ENCODE data around the gene SLC25A21. TPM values are rescaled to one million over a fixed set of nuclear protein-coding genes. Genes with fewer than 3 reads are reported as not detected.

The SLC25A21 gene
- polyA plus RNA-seq, 1 experiment = 0.50 TPM

DNA sequence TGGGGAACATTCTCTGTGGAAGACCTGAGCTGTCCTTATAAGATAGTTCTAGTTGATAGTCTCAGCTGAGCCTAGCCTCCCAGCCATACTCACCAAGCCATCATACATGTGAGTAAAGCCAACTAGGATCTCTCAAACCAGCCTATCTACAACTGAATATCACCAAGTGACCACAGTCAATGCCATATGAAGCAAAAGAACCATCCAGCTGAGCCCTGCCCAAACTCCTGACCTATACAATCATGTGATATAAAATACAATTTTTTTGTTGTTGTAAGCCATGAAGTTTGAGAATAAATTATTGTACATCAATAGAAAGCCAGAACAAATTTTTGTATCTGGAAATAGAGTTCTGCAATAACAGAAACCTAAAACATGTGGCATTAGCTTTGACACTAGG is 118.3 kb downstream of the SLC25A21 start:
- ChIA-PET CTCF (no interaction called here), POLR2A (no interaction called here)
- no peaks in the 10 kb centered on the region for H3K36me3 ChIP-seq (ENCODE audit: control insufficient read depth, insufficient read depth, low read length)
- TF ChIP-seq, protein P1, sequence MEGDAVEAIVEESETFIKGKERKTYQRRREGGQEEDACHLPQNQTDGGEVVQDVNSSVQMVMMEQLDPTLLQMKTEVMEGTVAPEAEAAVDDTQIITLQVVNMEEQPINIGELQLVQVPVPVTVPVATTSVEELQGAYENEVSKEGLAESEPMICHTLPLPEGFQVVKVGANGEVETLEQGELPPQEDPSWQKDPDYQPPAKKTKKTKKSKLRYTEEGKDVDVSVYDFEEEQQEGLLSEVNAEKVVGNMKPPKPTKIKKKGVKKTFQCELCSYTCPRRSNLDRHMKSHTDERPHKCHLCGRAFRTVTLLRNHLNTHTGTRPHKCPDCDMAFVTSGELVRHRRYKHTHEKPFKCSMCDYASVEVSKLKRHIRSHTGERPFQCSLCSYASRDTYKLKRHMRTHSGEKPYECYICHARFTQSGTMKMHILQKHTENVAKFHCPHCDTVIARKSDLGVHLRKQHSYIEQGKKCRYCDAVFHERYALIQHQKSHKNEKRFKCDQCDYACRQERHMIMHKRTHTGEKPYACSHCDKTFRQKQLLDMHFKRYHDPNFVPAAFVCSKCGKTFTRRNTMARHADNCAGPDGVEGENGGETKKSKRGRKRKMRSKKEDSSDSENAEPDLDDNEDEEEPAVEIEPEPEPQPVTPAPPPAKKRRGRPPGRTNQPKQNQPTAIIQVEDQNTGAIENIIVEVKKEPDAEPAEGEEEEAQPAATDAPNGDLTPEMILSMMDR (IDR thresholded peaks at IDR 0.05; ENCODE audit: insufficient read depth, low read depth, low read length) = no peak
- DNase-seq (ENCODE audit: low read depth) = no peak
- no peaks in the 10 kb centered on the region for H3K27me3 ChIP-seq (ENCODE audit: control insufficient read depth, insufficient read depth, low read length)
- H3K4me3 ChIP-seq (ENCODE audit: low read depth, low read length) = no peak overlapping the region

DNA sequence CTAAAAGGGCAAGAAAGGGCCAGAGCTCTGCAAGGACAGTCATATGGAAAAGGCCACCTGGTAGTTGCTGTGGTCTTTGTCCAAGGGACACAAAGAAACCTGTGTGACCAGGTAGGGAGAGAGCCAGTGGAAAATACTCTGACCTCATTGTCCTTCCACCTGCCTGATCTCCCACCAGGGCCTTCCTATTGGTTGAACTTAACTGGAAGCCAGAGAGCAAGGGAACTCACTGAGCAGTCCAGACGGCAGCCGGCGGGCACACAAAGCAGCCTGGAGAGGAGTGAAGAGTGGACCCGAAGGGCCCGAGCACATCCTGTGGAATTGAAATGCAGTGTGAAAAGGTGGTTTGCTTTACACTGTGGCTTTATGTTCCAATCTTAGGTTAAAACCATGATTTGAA is 120.7 kb downstream of the SLC25A21 start:
- Histone ChIP-seq H3K36me3 (ENCODE audit: control insufficient read depth, insufficient read depth, low read length) (no peaks in the 10 kb centered on the region), H3K27me3 (ENCODE audit: control insufficient read depth, insufficient read depth, low read length) (no peaks in the 10 kb centered on the region), H3K4me3 (ENCODE audit: low read depth, low read length) (no peak overlapping the region)
- no peak for DNase-seq (ENCODE audit: low read depth)
- TF ChIP-seq, protein P1 (IDR thresholded peaks at IDR 0.05; ENCODE audit: insufficient read depth, low read depth, low read length) = no peak
- ChIA-PET POLR2A (no interaction called here), CTCF (no interaction called here)

DNA sequence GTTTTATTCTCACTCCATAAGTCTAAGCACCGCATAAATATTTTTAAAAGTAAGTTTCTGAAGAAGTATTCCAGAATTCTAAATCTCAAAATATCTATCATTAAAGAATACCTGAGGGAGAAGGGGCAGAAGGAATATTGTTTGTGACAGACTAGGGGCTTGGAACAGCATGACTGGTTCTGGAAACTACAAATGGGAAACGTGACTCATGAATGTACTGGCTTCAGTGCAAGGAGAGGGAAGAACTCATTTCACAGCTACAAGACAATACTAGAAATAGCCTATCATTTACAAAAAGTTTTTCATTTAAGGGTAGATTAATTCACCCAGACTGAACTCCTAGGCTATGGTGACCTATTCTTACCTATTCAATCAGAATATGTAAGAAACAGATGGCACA is 121.3 kb downstream of the SLC25A21 start:
- no peak for DNase-seq (ENCODE audit: low read depth)
- ChIA-PET POLR2A (no interaction called here), CTCF (no interaction called here)
- no peaks in the 10 kb centered on the region for H3K36me3 ChIP-seq (ENCODE audit: control insufficient read depth, insufficient read depth, low read length)
- H3K4me3 ChIP-seq (ENCODE audit: low read depth, low read length) = no peak overlapping the region
- TF ChIP-seq, protein P1 (IDR thresholded peaks at IDR 0.05; ENCODE audit: insufficient read depth, low read depth, low read length) = no peak
- H3K27me3 ChIP-seq (ENCODE audit: control insufficient read depth, insufficient read depth, low read length) = no peaks in the 10 kb centered on the region

DNA sequence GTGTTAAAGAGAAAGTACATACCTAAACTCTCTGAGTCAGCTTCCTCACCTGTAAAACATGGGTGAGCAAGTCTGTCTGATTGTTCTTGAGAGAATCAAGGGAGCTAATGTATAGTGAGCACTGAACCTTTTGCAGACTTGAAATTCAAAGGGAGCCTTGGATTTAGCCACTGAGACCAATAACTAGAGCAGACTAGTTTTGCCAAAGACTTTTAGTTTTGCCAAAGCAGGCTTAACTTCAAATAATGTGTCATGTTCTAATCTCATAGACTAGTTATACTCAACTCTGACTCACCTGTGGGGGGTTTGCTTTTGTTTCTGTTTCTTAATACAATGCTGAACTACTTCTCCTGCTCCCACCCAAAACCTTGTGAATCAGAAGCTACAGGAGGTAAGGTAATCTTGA is 123.7 kb downstream of the SLC25A21 start:
- Histone ChIP-seq H3K27me3 (ENCODE audit: control insufficient read depth, insufficient read depth, low read length) (no peaks in the 10 kb centered on the region), H3K4me3 (ENCODE audit: low read depth, low read length) (no peak overlapping the region), H3K36me3 (ENCODE audit: control insufficient read depth, insufficient read depth, low read length) (no peaks in the 10 kb centered on the region)
- ChIA-PET POLR2A (no interaction called here), CTCF (interaction anchor here (0.6 kb wide), 1 partner anchor 968 kb away, joined by 3 read pairs; no protein-coding TSS in a partner anchor)
- TF ChIP-seq, protein P1 (IDR thresholded peaks at IDR 0.05; ENCODE audit: insufficient read depth, low read depth, low read length) = no peak
- no peak for DNase-seq (ENCODE audit: low read depth)

DNA sequence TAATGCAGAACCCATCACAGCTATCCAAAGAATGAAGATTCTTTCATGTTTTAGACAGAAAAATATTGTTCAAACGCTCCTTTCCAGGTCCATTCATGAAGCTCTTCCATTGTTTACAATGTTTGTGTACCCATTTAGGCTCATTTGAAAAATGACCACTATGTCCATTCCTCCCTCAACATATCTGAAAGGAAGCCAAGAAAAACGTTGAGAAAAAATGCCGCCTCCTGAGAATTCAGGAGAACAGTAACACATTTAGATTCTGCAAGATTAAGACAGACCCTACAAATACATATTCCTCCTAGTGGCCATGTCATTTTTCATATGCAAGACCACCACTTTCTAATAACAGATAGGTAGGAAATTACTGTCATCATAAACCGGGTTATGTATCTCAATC is 124.4 kb downstream of the SLC25A21 start:
- ChIA-PET CTCF (interaction anchor here (0.6 kb wide), 2 partner anchors 9 to 967 kb away, joined by 3 to 5 read pairs; no protein-coding TSS in a partner anchor), POLR2A (no interaction called here)
- Histone ChIP-seq H3K4me3 (ENCODE audit: low read depth, low read length) (no peak overlapping the region), H3K36me3 (ENCODE audit: control insufficient read depth, insufficient read depth, low read length) (no peaks in the 10 kb centered on the region), H3K27me3 (ENCODE audit: control insufficient read depth, insufficient read depth, low read length) (no peaks in the 10 kb centered on the region)
- DNase-seq (ENCODE audit: low read depth) = no peak
- TF ChIP-seq, protein P1 (IDR thresholded peaks at IDR 0.05; ENCODE audit: insufficient read depth, low read depth, low read length) = no peak
